ENCODE measurements around the gene PAPPA2. TPM values are rescaled to one million over a fixed set of nuclear protein-coding genes. Genes with fewer than 3 reads are reported as not detected.

Gene PAPPA2
- total RNA-seq, 2 donors from 2014 or later = 1.3 TPM; not detected in 1

GRCh38 chr1:176733661-176734060 lies 270.7 kb downstream of the PAPPA2 start:
- H3K27me3 ChIP-seq (ENCODE audit: control insufficient read depth, insufficient read depth, low read length, poor library complexity, severe bottlenecking) = no peaks in the 10 kb centered on the region
- Mint-ChIP-seq H3K27me3 (ENCODE audit: insufficient read depth) (no peaks in the 10 kb centered on the region), H3K9me3 (peaks cover 2% of the 10 kb centered on the region), H3K4me3 (no peak overlapping the region), H3K36me3 (ENCODE audit: low read depth) (no peaks in the 10 kb centered on the region), H3K27ac (no peak overlapping the region), H3K4me1 (no peaks in the 10 kb centered on the region)
- 81% methylated on average over 1 of the region's 1 CpG; no CpG with 5 or more reads in 1 of the 2 experiments for WGBS, 2 experiments (ENCODE audit: insufficient coverage in 1 of 2, insufficient read length in 1 of 2)
- H3K27ac ChIP-seq (ENCODE audit: low read depth, low read length) = no peak overlapping the region
- no peaks in the 10 kb centered on the region for H3K9me3 ChIP-seq (ENCODE audit: control insufficient read depth, low read length)
- no peak for DNase-seq
- no peaks in the 10 kb centered on the region for H3K4me1 ChIP-seq (ENCODE audit: control insufficient read depth, insufficient read depth, low read length)
- no peak overlapping the region for H3K4me3 ChIP-seq (ENCODE audit: low read length)
- TF ChIP-seq CTCF (conservative IDR thresholded peaks at IDR 0.05) = no peak
- no peaks in the 10 kb centered on the region for H3K36me3 ChIP-seq (ENCODE audit: control insufficient read depth, insufficient read depth, low read length)
- no peak overlapping the region for H3K9ac ChIP-seq (ENCODE audit: extremely low read depth, low read length, poor library complexity, severe bottlenecking)

GRCh38 chr1:176735201-176735600 lies 272.2 kb downstream of the PAPPA2 start:
- no peaks in the 10 kb centered on the region for H3K36me3 Mint-ChIP-seq (ENCODE audit: low read depth)
- no peaks in the 10 kb centered on the region for H3K4me1 Mint-ChIP-seq

GRCh38 chr1:176736015-176736414 lies 273.0 kb downstream of the PAPPA2 start:
- Histone ChIP-seq H3K27me3 (ENCODE audit: control insufficient read depth, insufficient read depth, low read length, poor library complexity, severe bottlenecking) (no peaks in the 10 kb centered on the region), H3K9me3 (ENCODE audit: control insufficient read depth, low read length) (no peaks in the 10 kb centered on the region), H3K36me3 (ENCODE audit: control insufficient read depth, insufficient read depth, low read length) (no peaks in the 10 kb centered on the region), H3K4me3 (ENCODE audit: low read length) (no peak overlapping the region), H3K27ac (ENCODE audit: low read depth, low read length) (no peak overlapping the region), H3K4me1 (ENCODE audit: control insufficient read depth, insufficient read depth, low read length) (no peaks in the 10 kb centered on the region), H3K9ac (ENCODE audit: extremely low read depth, low read length, poor library complexity, severe bottlenecking) (no peak overlapping the region)
- TF ChIP-seq CTCF (conservative IDR thresholded peaks at IDR 0.05) = no peak
- DNase-seq = no peak
- Mint-ChIP-seq H3K27ac (no peak overlapping the region), H3K36me3 (ENCODE audit: low read depth) (no peaks in the 10 kb centered on the region), H3K4me1 (no peaks in the 10 kb centered on the region), H3K27me3 (ENCODE audit: insufficient read depth) (no peaks in the 10 kb centered on the region), H3K4me3 (no peak overlapping the region), H3K9me3 (peaks cover 2% of the 10 kb centered on the region)

More at GRCh38 chr1:176735201-176735600, 272.2 kb downstream of the PAPPA2 start:
- Histone ChIP-seq H3K4me3 (ENCODE audit: low read length) (no peak overlapping the region), H3K36me3 (ENCODE audit: control insufficient read depth, insufficient read depth, low read length) (no peaks in the 10 kb centered on the region), H3K9me3 (ENCODE audit: control insufficient read depth, low read length) (no peaks in the 10 kb centered on the region), H3K4me1 (ENCODE audit: control insufficient read depth, insufficient read depth, low read length) (no peaks in the 10 kb centered on the region), H3K27ac (ENCODE audit: low read depth, low read length) (no peak overlapping the region), H3K9ac (ENCODE audit: extremely low read depth, low read length, poor library complexity, severe bottlenecking) (no peak overlapping the region), H3K27me3 (ENCODE audit: control insufficient read depth, insufficient read depth, low read length, poor library complexity, severe bottlenecking) (no peaks in the 10 kb centered on the region)
- Mint-ChIP-seq H3K27me3 (ENCODE audit: insufficient read depth) (no peaks in the 10 kb centered on the region), H3K9me3 (peaks cover 2% of the 10 kb centered on the region), H3K27ac (no peak overlapping the region), H3K4me3 (no peak overlapping the region)
- TF ChIP-seq CTCF (conservative IDR thresholded peaks at IDR 0.05) = no peak
- DNase-seq = no peak
- WGBS, 2 experiments (ENCODE audit: insufficient coverage in 1 of 2, insufficient read length in 1 of 2) = 90% methylated on average over 1 of the region's 1 CpG; no CpG with 5 or more reads in 1 of the 2 experiments

All from endodermal cell (in vitro differentiated cells).